Measurements from ENCODE around the gene MYEOV.

Gene MYEOV

DNA sequence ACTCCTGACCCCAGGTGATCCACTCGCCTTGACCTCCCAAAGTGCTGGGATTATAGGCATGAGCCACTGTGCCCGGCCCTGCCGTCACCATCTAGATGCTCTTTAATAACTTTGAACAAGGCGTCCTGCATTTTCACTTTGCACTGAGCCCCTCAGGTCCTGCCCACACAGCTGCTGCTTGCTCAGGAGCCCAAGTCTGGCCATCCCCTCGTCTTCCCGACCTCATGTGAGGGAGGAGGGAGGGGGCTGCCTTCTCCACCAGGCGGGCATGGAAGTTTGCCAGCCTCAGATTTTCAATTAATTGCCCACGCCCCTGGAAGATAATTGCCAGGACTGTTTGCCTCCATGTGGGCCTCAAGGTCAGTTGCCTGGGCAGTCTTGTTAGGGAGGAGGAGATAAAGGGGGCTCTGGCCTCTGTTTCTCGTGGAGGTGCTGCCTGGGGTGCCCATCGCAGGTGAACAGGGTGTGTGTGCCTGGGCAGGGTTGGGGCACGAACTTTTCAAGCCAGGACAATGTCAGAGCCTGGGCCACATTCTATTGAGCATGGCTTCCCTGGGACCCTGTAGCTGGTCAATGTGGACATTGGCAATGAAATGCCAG lies 27.9 kb upstream of the MYEOV start:
- DNase-seq (ENCODE audit: low spot score), result no peak

DNA sequence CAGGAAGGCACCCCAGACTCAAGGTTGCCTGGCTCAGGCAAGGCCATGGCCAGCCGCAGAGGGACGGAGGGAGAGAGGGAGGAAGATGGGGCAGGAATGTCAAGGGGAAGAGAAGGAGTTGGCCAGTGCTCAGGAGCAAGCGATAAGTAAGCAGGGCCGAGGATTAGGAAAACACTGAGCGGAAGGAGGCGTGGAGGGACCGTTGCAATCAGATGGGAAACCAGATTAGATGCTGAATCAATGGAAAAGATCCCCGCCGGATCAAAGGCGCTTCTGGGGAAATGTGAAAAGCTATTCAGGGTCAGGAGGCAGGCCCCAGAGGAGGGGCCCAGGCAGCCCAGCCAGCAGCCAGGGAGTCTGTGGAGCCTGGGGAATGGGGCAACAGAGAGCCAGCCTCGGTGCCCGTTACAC lies 26.6 kb upstream of the MYEOV start:
- DNase-seq (ENCODE audit: low spot score), result no peak

DNA sequence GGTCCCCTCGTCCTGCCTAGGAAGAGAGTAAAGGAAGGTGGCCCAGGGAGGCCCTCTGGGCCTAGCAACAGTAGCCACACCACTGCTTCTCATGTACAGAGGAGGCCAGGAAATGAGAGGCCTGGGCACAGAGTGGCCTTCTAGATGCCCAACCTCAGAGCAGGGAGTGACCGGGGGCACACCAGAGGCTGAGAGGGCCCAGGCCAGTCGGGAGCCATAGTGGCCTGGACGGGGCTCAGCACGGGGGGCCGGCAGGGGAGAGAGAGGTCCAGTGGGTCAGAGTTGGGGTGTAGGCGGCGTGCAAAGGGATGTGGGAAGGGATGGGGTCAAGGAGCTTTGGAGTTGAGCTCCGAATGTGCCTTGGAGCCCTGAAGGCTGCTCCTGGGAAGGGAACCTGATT lies 25.0 kb upstream of the MYEOV start:
- no peak for DNase-seq (ENCODE audit: low spot score)

DNA sequence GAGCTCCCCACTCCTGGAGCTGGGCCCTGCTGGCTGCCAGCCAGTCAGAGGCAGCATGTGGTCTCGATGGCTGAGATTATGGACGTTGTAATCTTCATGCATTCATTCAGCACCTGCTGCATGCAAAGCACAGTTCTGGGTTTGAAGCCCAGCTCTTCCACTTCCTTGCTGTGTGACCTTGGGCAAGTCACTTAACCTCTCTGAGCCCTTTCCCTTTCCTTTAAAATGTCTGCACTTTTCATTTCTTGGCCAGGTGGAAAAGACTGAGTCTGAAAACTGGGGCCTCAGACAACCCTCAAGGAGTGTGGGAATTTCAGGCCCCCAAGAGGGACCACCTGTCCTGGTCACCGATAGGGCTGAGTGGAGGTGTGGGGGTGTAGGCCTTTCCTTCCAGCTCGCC lies 24.6 kb upstream of the MYEOV start:
- no peak for DNase-seq (ENCODE audit: low spot score)

DNA sequence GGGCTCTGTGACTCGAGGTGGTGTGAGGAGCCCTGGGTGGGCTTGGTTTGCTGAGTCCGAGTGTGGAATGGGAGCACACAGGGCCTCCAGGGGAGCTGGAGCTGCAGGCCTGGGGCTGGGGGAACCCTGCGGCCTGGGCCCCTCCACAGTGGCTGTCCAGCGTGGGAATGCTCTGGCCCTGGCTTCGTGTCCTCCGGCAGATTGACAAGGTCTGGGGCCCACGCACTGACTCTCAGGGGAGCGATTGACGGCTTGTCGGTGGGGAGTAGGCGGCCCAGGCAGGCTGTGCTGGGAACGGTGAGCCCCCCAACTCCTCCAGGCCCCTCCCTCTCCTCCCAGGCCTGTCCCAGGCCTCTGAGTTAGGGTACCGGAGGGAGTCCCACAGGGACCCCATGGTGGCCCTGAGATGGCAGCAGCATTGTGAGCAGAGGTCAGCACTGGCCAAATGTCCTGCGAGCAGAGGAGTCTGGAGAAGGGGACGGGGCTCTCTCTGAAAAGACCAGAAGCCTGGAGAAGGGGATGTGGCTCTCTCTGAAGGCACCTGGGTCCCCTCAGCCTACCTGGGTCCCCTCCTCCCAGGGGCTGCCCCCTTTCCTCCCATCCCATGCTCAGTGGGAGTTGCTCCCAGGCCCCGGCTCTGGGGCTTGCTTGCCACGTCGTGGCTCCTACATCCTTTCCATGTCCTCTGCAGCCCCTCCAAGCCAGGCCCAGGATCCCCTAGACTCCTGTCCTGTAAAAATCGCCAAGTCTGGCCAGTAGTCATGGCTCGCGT lies 23.8 kb upstream of the MYEOV start:
- no peak for DNase-seq (ENCODE audit: low spot score)

DNA sequence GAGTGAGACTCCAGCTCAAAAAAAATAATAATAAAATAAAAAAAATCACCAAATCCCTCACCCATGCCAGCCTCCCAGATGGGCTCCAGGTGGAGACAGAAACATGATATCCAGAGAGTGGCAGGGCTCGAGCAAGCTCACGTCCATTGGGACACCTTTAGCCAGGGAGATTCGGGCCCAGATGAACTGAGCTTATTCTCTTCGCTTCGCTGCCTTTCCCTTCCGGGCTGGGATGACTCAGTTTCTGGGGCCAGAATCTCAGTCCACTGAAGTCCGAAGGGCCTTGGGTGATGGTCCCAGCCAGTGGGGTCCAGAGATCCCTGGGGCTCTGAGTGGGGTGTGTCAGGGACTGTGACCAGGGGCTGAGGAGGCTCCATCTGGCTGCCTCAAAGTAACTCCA lies 23.0 kb upstream of the MYEOV start:
- no peak for DNase-seq (ENCODE audit: low spot score)

DNA sequence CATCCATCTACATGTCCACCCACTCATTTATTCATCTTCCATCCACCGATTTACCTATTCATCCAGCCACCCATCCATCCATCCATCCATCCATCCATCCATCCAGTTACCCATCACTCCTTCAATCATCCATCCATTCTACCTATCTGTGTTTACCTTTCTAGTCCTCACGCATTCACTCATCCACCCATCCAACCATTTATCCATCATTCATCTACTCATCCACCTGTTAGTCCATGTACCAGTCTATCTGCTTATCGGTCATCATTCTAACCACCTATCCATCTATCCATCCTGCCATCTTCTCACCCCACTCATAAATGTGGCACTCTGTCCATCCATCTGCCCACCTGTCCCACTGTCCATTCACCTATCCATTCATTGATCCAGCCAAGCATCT lies 21.9 kb upstream of the MYEOV start:
- no peak for DNase-seq (ENCODE audit: low spot score)

DNA sequence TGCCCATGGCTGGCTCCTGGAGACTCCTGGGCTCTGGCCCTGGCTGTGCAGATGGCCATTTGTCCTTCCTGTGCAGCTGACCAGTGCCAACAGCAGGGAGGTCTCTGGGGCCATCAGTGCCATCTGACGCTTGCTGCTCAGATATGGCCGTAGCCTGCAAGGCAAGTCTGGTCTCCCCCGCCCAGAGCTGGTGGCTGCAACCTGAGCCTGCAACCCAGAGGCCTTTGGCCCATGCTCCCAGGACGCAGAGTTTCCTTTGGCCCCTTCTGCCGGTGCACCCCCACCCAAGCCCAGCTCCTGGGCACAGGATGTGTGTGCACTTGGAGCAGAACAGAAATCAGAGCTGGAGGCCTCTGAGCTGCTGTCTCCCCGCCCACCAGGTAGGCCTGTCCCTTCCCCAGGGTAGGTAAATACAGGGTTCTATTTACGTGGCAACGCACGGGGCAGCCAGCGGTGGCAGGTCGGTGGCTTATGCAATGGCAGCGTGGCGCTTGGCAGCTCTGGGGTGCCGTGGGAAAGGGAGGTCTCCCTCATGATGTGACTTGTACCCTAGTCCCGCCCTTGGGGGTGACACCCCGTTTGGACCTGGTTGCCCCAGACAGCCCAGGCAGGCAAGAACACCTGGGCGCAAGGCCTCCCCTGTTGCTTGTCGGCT lies 21.0 kb upstream of the MYEOV start:
- DNase-seq (ENCODE audit: low spot score), result no peak

DNA sequence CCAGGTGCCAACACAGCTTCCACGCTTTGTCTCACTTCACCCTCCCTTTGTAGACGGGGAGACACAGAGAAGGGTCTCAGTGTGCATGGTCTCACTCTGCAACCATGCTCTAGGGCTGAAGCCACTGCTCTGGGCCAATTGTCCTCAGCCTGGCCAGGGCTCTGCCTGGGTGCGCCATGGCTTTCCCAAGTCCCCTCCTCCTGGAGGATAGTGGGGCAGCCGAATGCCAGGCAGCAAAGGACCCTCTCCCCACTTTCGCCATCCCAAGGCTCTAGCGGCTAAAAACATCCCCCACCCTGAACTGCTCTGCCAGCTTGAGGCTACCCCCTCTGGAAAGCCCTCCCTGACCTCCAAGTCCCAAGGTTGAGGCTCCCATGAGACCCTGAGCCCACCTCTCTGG lies 20.4 kb upstream of the MYEOV start:
- DNase-seq (ENCODE audit: low spot score), result no peak

DNA sequence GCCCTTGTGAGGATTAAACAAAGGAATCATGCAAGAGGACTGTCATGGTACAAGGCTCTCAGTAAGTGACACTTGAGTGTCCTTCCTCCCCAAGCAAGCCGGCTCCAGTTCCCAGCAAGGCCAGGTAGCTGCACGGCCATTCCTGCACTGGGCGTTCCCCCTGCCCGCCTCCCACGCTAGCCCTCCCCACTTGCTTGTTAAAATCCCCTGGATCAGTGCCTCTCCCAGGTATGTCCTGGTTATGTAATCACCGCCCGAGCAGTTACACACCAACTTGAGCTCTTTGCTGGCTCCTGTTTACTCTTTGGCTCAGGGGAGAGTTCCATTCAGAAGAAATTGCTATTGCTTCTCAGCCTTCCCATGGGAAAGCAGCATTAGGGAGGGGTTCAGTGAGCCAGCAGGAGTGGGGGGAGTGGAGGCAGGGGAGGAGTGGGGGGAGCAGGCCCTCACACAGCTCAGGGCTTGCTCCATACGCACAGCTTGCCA lies 19.4 kb upstream of the MYEOV start:
- no peak for DNase-seq (ENCODE audit: low spot score)

DNA sequence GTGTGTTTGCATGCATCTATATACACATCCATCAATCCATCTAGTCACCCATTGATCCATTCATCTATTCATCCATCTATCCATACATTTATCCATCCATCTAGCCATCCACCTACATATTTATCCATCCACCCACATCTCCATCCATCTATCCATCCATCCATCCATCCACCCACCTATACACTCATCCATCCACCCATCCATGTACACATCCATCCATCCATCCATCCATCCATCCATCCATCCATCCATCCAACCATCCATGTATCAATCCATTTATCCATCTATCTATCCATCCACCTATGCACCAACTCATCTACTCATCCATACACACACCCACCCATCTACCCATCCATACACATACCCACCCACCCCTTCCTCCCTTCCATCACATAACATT lies 18.8 kb upstream of the MYEOV start:
- no peak for DNase-seq (ENCODE audit: low spot score)

DNA sequence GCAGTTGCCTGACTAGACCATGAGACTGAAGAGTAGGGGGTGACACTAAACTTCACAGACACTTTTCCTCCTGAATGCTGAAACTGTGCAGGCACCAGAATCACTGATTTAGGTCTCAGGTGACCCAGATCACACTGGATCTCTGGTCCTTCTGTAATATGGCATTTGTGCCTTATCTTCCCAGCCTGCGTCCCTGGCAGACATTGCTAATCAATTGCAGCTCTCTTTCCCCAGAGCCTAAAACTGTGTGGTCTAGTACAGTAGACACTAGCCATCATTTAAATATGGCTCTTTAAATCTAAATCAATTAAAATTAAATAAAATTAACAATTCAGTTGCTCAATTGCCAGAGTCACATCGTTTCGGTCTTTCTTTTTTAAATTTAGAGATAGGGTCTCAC lies 17.8 kb upstream of the MYEOV start:
- no peak for DNase-seq (ENCODE audit: low spot score)

DNA sequence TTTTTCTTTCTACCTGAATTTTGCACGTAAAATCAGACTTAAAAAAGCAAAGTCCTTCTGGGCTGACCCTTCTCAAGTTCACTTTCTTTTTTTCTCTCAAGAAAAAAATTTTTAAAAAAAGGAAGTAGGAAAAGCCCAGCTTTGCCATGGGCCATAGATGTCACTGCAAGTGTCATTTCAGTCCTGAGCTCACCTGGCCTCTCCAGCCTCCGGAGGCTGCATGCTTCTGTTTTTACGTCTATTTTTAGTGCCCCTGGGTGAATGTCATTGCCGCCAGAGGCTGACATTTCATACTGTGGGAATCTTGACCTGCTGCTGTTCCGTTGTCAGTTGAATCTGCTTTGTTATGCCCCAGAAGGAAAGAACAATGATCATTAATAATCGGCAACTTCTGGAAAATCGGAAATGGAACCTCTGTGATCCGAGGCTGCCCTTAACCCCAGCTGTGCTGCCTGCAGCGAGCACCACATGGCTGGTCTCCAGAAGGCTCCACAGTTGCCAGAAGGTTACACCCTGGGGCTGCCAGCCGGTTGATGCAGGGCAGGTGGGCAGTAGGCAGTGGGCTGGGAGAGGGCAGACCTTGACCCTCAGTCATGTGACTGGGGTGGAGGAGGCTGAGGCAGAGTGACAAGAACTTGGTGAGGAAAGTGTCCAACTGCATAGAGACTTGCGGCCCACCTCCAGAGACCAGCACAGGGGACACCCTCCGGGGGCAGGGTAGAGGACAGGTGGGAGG lies 16.7 kb upstream of the MYEOV start:
- no peak for DNase-seq (ENCODE audit: low spot score)

DNA sequence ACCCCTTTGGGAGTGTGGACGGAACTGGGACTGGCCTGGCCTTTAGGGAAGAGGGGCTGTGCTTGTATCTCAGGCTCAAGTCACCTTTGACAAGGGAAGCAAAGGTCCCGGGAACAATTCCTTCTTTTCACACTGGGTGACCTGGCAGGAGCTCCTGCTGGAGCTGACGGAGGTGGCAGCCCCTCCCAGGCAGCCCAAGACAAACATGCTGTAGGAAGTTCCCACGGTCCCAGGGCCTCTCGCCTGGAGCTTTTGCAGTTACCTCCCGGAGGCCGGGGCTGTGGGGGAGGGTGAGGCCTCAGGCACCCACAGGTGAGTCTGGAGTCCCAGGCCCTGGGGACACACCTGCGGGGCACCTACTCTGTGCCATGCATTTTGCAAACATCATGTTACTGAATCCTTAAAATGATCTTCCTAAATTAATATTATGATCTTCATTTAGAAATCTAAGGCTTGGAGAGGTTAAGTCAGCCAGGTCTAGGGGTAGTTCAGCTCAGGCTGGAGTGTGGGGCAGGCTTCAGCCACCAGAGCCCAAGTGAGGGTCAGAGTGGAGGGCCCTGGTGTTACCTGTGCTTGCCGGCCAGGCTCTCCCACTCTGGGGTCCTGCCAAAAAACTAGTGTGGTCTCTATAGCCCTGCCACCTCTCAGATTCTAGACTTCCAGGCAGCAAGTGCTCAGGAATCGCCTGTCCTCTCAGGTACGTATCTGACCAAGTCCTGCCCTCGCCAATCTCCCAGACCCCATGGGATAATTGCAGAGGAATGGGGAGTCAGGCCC lies 15.7 kb upstream of the MYEOV start:
- no peak for DNase-seq (ENCODE audit: low spot score)

DNA sequence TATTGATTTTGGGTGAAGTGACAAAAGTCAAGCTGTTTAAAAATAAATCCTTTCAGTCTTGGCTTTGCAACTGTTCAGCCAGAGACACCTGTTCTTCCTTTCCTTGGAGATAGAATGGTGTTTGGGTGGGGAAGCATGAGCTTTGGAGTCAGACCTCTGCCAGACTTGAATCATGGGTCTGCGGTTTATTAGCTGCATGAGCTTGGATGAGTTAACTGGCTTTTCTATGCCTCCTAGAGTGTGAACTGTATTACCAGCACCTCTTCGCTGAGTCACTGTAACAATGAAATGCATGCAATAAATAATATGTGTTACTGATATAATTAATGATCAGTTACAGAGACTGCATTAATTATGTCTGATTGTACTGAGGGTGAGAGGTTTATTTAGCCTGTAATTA lies 13.5 kb upstream of the MYEOV start:
- DNase-seq (ENCODE audit: low spot score), result no peak

DNA sequence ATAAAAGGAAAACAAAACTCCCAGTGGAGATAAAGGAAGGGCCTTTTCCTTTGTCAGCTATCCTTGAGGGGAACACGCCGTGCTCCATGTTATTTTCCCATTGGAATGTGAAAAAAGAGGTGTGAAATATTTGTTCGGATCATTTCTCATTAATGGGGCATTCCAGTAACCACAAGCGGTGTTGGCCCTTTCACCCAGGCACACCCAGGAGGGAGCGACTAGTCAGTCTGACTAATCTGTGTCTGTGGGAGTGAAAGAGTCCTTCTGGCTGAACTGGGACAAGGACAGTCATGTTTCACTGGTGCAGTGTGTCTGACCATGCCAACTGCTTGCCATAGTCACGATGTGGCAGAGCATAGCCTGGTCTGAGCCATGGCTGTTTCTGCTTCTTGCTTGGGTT lies 13.0 kb upstream of the MYEOV start:
- no peak for DNase-seq (ENCODE audit: low spot score)

DNA sequence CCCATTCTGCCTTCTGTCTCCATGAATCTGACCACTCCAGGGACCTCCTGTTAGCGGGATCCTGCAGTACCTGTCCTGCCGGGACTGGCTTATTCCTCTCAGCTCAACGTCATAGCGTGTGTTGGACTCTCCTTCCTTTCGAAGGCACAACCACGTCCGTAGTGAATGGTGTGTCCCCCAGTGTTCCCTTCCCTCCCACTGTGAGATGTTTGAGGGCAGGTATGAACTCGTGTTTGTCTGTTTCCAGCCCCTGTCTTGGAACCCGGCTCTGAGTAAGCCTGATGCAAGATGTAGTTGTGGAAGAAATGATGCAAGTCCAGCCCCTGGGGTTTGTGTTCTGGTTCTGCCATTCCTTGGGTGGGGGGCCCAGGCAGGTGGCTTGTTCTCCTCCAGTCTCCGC lies 10.5 kb upstream of the MYEOV start:
- no peak for DNase-seq (ENCODE audit: low spot score)

DNA sequence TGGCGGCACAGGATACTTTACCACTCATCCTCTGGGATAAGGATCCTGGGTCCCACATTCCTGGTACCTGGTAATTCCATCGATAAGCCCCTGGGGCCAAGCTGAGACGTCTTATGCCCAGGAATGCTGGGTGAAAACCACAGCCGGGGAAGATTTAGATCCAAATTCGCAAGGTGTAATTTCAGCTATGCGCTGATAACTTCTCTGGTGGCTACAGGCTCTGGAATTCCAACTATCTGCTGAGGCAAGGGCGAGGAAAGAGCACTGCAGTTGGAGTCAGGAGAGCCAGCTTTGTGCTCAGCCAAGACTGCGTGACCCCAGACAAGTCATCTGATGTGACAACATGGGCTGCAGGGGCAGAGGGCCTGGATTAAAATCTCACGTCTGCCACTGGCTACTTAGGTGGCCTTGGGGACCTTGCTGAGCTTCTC lies 9.9 kb upstream of the MYEOV start:
- no peak for DNase-seq (ENCODE audit: low spot score)

DNA sequence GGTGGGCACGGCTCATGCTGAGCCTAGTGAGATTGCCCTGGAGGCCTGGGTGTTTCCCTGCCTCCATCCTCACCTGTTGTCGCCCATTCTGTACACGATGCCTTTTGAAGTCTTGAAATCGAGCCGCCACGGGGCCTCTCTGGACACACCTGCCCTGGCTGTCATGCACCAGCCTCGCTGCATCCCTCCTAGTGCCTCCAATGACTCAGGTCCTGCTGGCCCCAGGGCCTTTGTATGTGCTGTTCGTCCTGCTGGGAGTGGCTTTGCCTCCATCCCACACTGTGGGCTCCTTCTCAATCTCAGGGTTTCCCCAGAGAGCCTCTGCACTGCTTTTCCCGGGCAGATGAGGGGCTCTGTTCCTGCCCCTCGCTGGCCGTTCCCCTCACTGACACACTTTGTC lies 8.9 kb upstream of the MYEOV start:
- DNase-seq (ENCODE audit: low spot score), result no peak

DNA sequence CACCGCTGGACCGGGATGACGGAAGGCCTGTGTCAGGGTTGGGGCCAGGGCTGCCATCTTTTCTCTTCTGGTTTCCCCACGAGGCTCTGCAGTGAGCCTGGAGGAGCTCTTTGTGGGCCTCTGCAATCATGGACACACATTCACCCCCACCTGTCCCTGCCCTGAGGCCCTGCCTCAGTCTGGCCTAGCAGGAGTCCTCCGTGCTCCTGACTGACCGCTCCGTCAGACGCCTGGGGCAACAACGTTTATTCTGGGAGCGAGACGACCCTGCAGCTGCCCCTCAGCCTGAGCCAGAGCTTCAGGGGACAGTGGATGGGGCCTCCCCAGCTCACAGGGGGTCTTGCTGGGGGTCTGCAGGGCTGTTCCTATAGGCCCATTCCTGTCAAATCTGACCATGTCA lies 8.2 kb upstream of the MYEOV start:
- no peak for DNase-seq (ENCODE audit: low spot score)

DNA sequence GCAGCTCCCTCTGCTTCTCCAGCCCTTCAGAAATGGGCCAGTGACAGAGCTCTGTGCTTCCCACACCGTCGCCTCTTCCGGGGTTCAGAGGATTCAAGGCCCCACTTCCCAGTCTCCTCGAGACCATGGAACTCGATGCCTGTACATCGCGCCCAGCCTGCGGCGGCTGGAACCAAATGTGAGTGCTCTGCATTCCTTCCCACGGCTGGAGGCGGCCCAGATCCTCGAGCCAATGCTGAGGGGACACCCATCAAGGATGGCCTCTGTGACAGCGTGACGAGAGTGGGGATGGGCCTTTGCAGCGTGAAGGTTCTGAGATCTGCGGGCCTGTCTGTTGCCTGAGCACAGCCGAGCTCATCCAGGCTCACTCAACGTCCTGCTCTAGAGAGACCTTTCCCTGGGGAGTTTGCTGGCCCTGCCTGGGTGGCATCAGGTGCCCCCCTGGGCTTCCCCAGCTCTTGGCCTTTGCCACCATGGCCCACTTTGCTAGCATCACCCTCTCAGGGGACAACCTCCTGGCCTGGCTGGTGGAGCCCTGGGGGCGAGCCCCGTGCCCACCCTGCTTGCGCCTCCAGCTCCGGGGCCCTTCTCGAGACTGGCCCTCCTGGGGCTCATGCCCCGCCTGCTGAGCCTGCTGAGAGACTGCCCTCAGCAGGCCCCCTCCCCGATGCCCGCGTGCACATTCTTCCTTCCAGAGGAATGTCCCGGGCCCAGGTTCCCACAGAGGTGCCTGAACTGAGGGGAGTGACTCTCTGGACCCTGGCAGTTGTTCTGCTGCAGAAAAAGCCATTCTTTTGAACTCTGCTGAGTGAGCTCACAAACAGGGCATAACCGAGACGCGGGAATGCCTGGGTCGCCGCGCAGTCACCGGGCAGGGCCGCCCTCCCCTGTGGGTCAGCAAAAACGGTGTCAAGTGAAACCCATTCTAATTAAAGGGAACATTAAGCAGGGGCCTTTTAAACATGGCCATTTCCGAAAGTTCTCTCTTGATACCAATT lies 7.3 kb upstream of the MYEOV start:
- DNase-seq (ENCODE audit: low spot score), result no peak
